Brain microvascular endothelial cell (primary cell): ENCODE measurements around the gene ROR1.
"Not testable (repeated sequence)": the region's sequence is repeated elsewhere in the genome, so short reads cannot be mapped to it uniquely, and the experiment has no call there.

Experiments
- DNase-seq: peaks from one replicate; pipeline ENCODE4 v3.0.0-alpha.2; 2020
- H3K27ac ChIP-seq: fragments of 250-450 bp; sonication (Bioruptor Pico); 2 replicates; pipeline ENCODE4 v1.5.1; 2020; ENCODE audit warnings: mild to moderate bottlenecking, moderate library complexity
- H3K27me3 ChIP-seq: fragments of 250-450 bp; sonication (Bioruptor Pico); replicated peaks from 2 replicates; pipeline ENCODE4 v1.5.1; 2020; ENCODE audit warnings: mild to moderate bottlenecking
- H3K36me3 ChIP-seq: fragments of 250-450 bp; sonication (Bioruptor Pico); replicated peaks from 2 replicates; pipeline ENCODE4 v1.5.1; 2020; ENCODE audit warnings: mild to moderate bottlenecking
- H3K4me3 ChIP-seq: 2 replicates; pipeline ENCODE4 v1.5.1; 2011; ENCODE audit warnings: low read depth, mild to moderate bottlenecking, control low read depth, low read length, moderate library complexity
- CTCF ChIP-seq: IDR thresholded peaks from 2 replicates; pipeline ENCODE4 v1.5.1; 2011; ENCODE audit warnings: low read depth, mild to moderate bottlenecking, moderate library complexity, low read length, control low read depth, inconsistent platforms; ENCODE audit errors: missing control alignments
- in situ Hi-C: cut with HindIII; loops from 2 replicates; pipeline ENCODE4 v1.10.0; 2017; ENCODE audit warnings: low sequenced_read_pairs, low pct_ligation_motif_present

ROR1 gene

GRCh38 chr1:64097859-64098258 is 324.0 kb downstream of the ROR1 start:
- no peak for TF ChIP-seq CTCF
- no peak overlapping the region for H3K4me3 ChIP-seq
- in situ Hi-C loops: no loop called here
- DNase-seq: no peak
- no peaks in the 10 kb centered on the region for H3K27me3 ChIP-seq
- H3K36me3 ChIP-seq: no peaks in the 10 kb centered on the region
- no peak overlapping the region for H3K27ac ChIP-seq

- Histone ChIP-seq H3K27me3 (no peaks in the 10 kb centered on the region), H3K36me3 (no peaks in the 10 kb centered on the region), H3K27ac (no peak overlapping the region), H3K4me3 (no peak overlapping the region)
- DNase-seq: no peak
- TF ChIP-seq CTCF: no peak
- in situ Hi-C loops: no loop called here
Observed at GRCh38 chr1:64098436-64098835, 324.6 kb downstream of the ROR1 start.

- H3K4me3 ChIP-seq: no peak overlapping the region
- in situ Hi-C loops: no loop called here
- no peak overlapping the region for H3K27ac ChIP-seq
- no peak for DNase-seq
- no peak for TF ChIP-seq CTCF
- H3K36me3 ChIP-seq: no peaks in the 10 kb centered on the region
- no peaks in the 10 kb centered on the region for H3K27me3 ChIP-seq
Observed at GRCh38 chr1:64098846-64099582, 325.2 kb downstream of the ROR1 start.

- Histone ChIP-seq H3K4me3 (no peak overlapping the region), H3K36me3 (no peaks in the 10 kb centered on the region), H3K27me3 (no peaks in the 10 kb centered on the region), H3K27ac (no peak overlapping the region)
- DNase-seq: no peak
- in situ Hi-C loops: no loop called here
- TF ChIP-seq CTCF: no peak
Observed at GRCh38 chr1:64100791-64101190, 327.0 kb downstream of the ROR1 start.

GRCh38 chr1:64104585-64104984 is 330.8 kb downstream of the ROR1 start:
- H3K27me3 ChIP-seq, in situ Hi-C loops, H3K36me3 ChIP-seq, H3K27ac ChIP-seq, H3K4me3 ChIP-seq, DNase-seq: not testable (repeated sequence)

GRCh38 chr1:64107118-64107519 is 333.3 kb downstream of the ROR1 start:
- Histone ChIP-seq H3K36me3 (no peaks in the 10 kb centered on the region), H3K27me3 (no peaks in the 10 kb centered on the region), H3K4me3 (no peak overlapping the region), H3K27ac (no peak overlapping the region)
- DNase-seq: no peak
- in situ Hi-C loops: no loop called here
- no peak for TF ChIP-seq CTCF
